ENCODE results near the gene SLC29A1.

Gene SLC29A1

GRCh38 chr6:44269921-44270525 is 46.6 kb downstream of the SLC29A1 start, which contains the start of gene TMEM151B:
Gene TMEM151B, plus strand, starts transcription at chr6:44270450. Its CDS starts 293 bp downstream, at chr6:44270743.
- Histone ChIP-seq H3K9ac (no peak within 1 kb of the TSS), H3K79me2 (ENCODE audit: insufficient read depth, low read depth) (peaks cover 2% of the 10 kb centered on the region; the same call in 1 of the 2 replicates), H3K27me3 (ENCODE audit: insufficient read depth, low read depth) (peaks cover 40% of the 10 kb centered on the region), H3K4me3 (IDR thresholded peaks at IDR 0.05; ENCODE audit: insufficient read depth, low read depth, low read length) (no peak within 1 kb of the TSS), H4K20me1 (ENCODE audit: insufficient read depth) (no peaks in the 10 kb centered on the region), H3K36me3 (ENCODE audit: insufficient read depth) (no peaks in the 10 kb centered on the region), H2AFZ (ENCODE audit: low read depth) (no peak within 1 kb of the TSS), H3K4me2 (no peak within 1 kb of the TSS), H3K4me1 (ENCODE audit: low read depth, poor library complexity, severe bottlenecking) (peaks cover 24% of the 10 kb centered on the region), H3K27ac (no peak within 1 kb of the TSS)
- TF ChIP-seq, protein P1, sequence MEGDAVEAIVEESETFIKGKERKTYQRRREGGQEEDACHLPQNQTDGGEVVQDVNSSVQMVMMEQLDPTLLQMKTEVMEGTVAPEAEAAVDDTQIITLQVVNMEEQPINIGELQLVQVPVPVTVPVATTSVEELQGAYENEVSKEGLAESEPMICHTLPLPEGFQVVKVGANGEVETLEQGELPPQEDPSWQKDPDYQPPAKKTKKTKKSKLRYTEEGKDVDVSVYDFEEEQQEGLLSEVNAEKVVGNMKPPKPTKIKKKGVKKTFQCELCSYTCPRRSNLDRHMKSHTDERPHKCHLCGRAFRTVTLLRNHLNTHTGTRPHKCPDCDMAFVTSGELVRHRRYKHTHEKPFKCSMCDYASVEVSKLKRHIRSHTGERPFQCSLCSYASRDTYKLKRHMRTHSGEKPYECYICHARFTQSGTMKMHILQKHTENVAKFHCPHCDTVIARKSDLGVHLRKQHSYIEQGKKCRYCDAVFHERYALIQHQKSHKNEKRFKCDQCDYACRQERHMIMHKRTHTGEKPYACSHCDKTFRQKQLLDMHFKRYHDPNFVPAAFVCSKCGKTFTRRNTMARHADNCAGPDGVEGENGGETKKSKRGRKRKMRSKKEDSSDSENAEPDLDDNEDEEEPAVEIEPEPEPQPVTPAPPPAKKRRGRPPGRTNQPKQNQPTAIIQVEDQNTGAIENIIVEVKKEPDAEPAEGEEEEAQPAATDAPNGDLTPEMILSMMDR (conservative IDR thresholded peaks at IDR 0.05; ENCODE audit: low read depth, low read length) = no peak

- Histone ChIP-seq H4K20me1 (ENCODE audit: insufficient read depth) (no peaks in the 10 kb centered on the region), H3K9ac (no peak overlapping the region), H2AFZ (ENCODE audit: low read depth) (no peak overlapping the region), H3K27ac (no peak overlapping the region), H3K4me1 (ENCODE audit: low read depth, poor library complexity, severe bottlenecking) (peaks cover 21% of the 10 kb centered on the region), H3K36me3 (ENCODE audit: insufficient read depth) (no peaks in the 10 kb centered on the region), H3K4me3 (IDR thresholded peaks at IDR 0.05; ENCODE audit: insufficient read depth, low read depth, low read length) (no peak overlapping the region), H3K4me2 (no peak overlapping the region), H3K79me2 (ENCODE audit: insufficient read depth, low read depth) (no peaks in the 10 kb centered on the region), H3K27me3 (ENCODE audit: insufficient read depth, low read depth) (peaks cover 40% of the 10 kb centered on the region)
- TF ChIP-seq, protein P1 (conservative IDR thresholded peaks at IDR 0.05; ENCODE audit: low read depth, low read length) = no peak
Observed at GRCh38 chr6:44270526-44271405, 47.4 kb downstream of the SLC29A1 start.

DNA sequence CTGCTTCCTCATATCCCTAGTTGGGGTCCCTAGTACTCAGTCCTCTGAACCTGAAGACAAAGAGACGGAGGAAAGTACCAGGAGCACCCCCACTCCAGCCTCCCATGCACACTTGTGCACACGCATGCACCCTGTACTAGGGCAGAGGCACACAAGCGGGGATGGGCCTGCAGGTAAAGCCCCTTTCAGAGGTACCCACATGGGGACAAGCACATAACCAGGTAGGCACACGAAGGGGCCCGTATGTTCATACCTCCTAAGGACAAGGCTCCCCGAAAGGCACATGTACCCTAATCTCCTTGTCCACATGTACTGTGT is 48.0 kb downstream of the SLC29A1 start:
- H3K4me2 ChIP-seq = no peak overlapping the region
- H3K36me3 ChIP-seq (ENCODE audit: insufficient read depth) = no peaks in the 10 kb centered on the region
- no peak overlapping the region for H3K4me3 ChIP-seq (IDR thresholded peaks at IDR 0.05; ENCODE audit: insufficient read depth, low read depth, low read length)
- peaks cover 40% of the 10 kb centered on the region for H3K27me3 ChIP-seq (ENCODE audit: insufficient read depth, low read depth)
- TF ChIP-seq, protein P1 (conservative IDR thresholded peaks at IDR 0.05; ENCODE audit: low read depth, low read length) = no peak
- H3K9ac ChIP-seq = no peak overlapping the region
- no peaks in the 10 kb centered on the region for H4K20me1 ChIP-seq (ENCODE audit: insufficient read depth)
- no peak overlapping the region for H2AFZ ChIP-seq (ENCODE audit: low read depth)
- no peaks in the 10 kb centered on the region for H3K79me2 ChIP-seq (ENCODE audit: insufficient read depth, low read depth)
- H3K27ac ChIP-seq = no peak overlapping the region
- H3K4me1 ChIP-seq (ENCODE audit: low read depth, poor library complexity, severe bottlenecking) = peaks cover 15% of the 10 kb centered on the region

DNA sequence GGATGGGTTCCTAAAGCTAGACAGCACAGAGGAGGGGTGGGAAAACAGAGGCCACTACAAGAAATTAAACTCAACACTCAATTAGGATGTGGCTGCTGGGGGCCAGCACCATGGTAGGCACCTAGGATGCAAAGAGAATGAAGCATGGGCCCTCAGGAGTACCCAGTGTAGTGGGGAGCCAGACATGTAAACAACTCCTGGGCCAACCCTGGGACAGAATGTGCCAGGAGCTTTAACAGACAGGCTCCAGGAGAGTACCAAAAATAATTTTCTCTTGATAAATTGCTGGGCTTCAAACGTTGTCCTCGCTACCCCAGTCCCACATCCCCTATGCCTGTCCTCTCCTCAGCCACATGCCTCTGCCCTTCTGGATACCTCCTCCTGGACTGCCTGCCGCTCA is 48.5 kb downstream of the SLC29A1 start:
- TF ChIP-seq, protein P1 (conservative IDR thresholded peaks at IDR 0.05; ENCODE audit: low read depth, low read length) = no peak
- no peak overlapping the region for H3K4me3 ChIP-seq (IDR thresholded peaks at IDR 0.05; ENCODE audit: insufficient read depth, low read depth, low read length)
- H2AFZ ChIP-seq (ENCODE audit: low read depth) = no peak overlapping the region
- no peak overlapping the region for H3K4me2 ChIP-seq
- H3K9ac ChIP-seq = no peak overlapping the region
- no peaks in the 10 kb centered on the region for H3K79me2 ChIP-seq (ENCODE audit: insufficient read depth, low read depth)
- peaks cover 10% of the 10 kb centered on the region for H3K4me1 ChIP-seq (ENCODE audit: low read depth, poor library complexity, severe bottlenecking)
- no peak overlapping the region for H3K27ac ChIP-seq
- H4K20me1 ChIP-seq (ENCODE audit: insufficient read depth) = no peaks in the 10 kb centered on the region
- peaks cover 40% of the 10 kb centered on the region for H3K27me3 ChIP-seq (ENCODE audit: insufficient read depth, low read depth)
- H3K36me3 ChIP-seq (ENCODE audit: insufficient read depth) = no peaks in the 10 kb centered on the region

Data from KMS-11 (cell line).